ENCODE results near the gene EPG5.

- TF ChIP-seq FOXP1 (CRISPR knock-in tag; IDR thresholded peaks at IDR 0.05; ENCODE audit: borderline replicate concordance) = no peak
- no peak for TF ChIP-seq MAX (CRISPR knock-in tag; IDR thresholded peaks at IDR 0.05)
- TF ChIP-seq CTCF (IDR thresholded peaks at IDR 0.05) = no peak
- no peak for TF ChIP-seq ATF3 (CRISPR knock-in tag; conservative IDR thresholded peaks at IDR 0.05)
- TF ChIP-seq FOXP4 (CRISPR knock-in tag; IDR thresholded peaks at IDR 0.05) = no peak
- no peak for TF ChIP-seq RELA (CRISPR knock-in tag; IDR thresholded peaks at IDR 0.05; ENCODE audit: borderline replicate concordance)
- no peak for TF ChIP-seq PREB (CRISPR knock-in tag; IDR thresholded peaks at IDR 0.05; ENCODE audit: borderline replicate concordance)
- TF ChIP-seq TEAD4 (CRISPR knock-in tag; IDR thresholded peaks at IDR 0.05) = no peak
Observed at GRCh38 chr18:45825258-45826044, 141.7 kb downstream of the EPG5 start, which contains the start of gene SIGLEC15.

All from WTC11 (cell line).